CD4-positive, alpha-beta T cell (primary cell): ENCODE measurements around the gene LRP1B. TPM values are rescaled to one million over a fixed set of nuclear protein-coding genes. Genes with fewer than 3 reads are reported as not detected.

Source experiments
- ATAC-seq: fragments of 200-7000 bp; cut with Tn5 transposase; one replicate; pipeline ENCODE4 v1.10.0; 2022; ENCODE audit warnings: mild to moderate bottlenecking; ENCODE audit not compliant: poor library complexity
- CTCF ChIA-PET: fragments of 350-600 bp; sonication (Branson Sonifier 250); formaldehyde crosslinking; loops from one replicate; lab custom pipeline; 2021; ENCODE audit warnings: antibody characterized with exemption, inconsistent platforms; lab: Charles Lee
- POLR2A ChIA-PET: fragments of 350-600 bp; sonication (Branson Sonifier 250); formaldehyde crosslinking; loops from one replicate; lab custom pipeline; 2021; ENCODE audit warnings: antibody characterized with exemption, inconsistent platforms; lab: Charles Lee
- DNase-seq, 14 experiments: peaks; one replicate each; pipeline ENCODE4 v3.0.0-alpha.2; 2013 to 2020; ENCODE audit warnings: mixed read lengths in 2 of 14
- H3K27ac ChIP-seq, 2 donors: one replicate each; pipeline versions ENCODE4 v1.5.1 to v1.7.0; 2013; ENCODE audit warnings: low read length in 2 of 2, low read depth in 1 of 2, mild to moderate bottlenecking in 1 of 2
- H3K27me3 ChIP-seq, 2 experiments: 1 replicate in 1 of 2; 2 replicates in 1 of 2; pipeline versions ENCODE4 v1.6.1 to v1.7.0; 2013; ENCODE audit warnings: low read length in 2 of 2, control low read depth in 1 of 2, mild to moderate bottlenecking in 1 of 2, moderate library complexity in 1 of 2; ENCODE audit not compliant: insufficient read depth in 2 of 2, control insufficient read depth in 1 of 2
- H3K36me3 ChIP-seq: one replicate; pipeline ENCODE4 v1.6.1; 2013; ENCODE audit warnings: low read length, control low read depth; ENCODE audit not compliant: insufficient read depth
- H3K4me1 ChIP-seq: one replicate; pipeline ENCODE4 v1.6.1; 2013; ENCODE audit warnings: low read length, control low read depth; ENCODE audit not compliant: insufficient read depth
- H3K4me3 ChIP-seq: one replicate; pipeline ENCODE4 v1.5.1; 2013; ENCODE audit warnings: mild to moderate bottlenecking, low read length, moderate library complexity
- H3K9me3 ChIP-seq, 2 experiments: 1 replicate in 1 of 2; 2 replicates in 1 of 2; pipeline versions ENCODE4 v1.6.1 to v1.7.0; 2013; ENCODE audit warnings: low read length in 2 of 2, mild to moderate bottlenecking in 2 of 2, control low read depth in 1 of 2, moderate library complexity in 1 of 2; ENCODE audit not compliant: control insufficient read depth in 1 of 2, insufficient read depth in 1 of 2
- H3K27ac Mint-ChIP-seq: one replicate; pipeline ENCODE4 v1.8.0; 2020; ENCODE audit warnings: mixed read lengths
- H3K27me3 Mint-ChIP-seq: one replicate; pipeline ENCODE4 v1.8.0; 2021; ENCODE audit warnings: mixed read lengths
- H3K36me3 Mint-ChIP-seq: one replicate; pipeline ENCODE4 v1.8.0; 2021; ENCODE audit warnings: low read depth, mixed read lengths
- H3K4me1 Mint-ChIP-seq: one replicate; pipeline ENCODE4 v1.8.0; 2021; ENCODE audit warnings: low read depth, mixed read lengths
- H3K4me3 Mint-ChIP-seq: one replicate; pipeline ENCODE4 v1.8.0; 2020; ENCODE audit warnings: mild to moderate bottlenecking, mixed read lengths
- H3K9me3 Mint-ChIP-seq: one replicate; pipeline ENCODE4 v1.8.0; 2020; ENCODE audit warnings: mixed read lengths
- CTCF ChIP-seq: fragments of 200-600 bp; IDR thresholded peaks from one replicate; pipeline ENCODE4 v1.8.0; 2022; ENCODE audit warnings: antibody characterized with exemption, mild to moderate bottlenecking
- intact Hi-C, 2 experiments: fragments of 100-400 bp; cut with DNase I in 1 of 2; cut with micrococcal nuclease in 1 of 2; formaldehyde crosslinking; loops; one replicate each; pipeline versions ENCODE4 v1.15.1 to v1.9.0; 2023 to 2025; cut with DNase I, micrococcal nuclease
- total RNA-seq, 174 experiments: library from RNA in 2 of 174; stranded (reverse) in 2 of 174; gene quantifications; one replicate each; pipeline ENCODE4 v1.2.3 and lab custom pipeline; 2021 to 2026

The LRP1B gene
- total RNA-seq, 2 experiments from 2014 or later = not detected

GRCh38 chr2:140355511-140356090 is 1775.2 kb downstream of the LRP1B start:
- no peak overlapping the region for H3K27ac Mint-ChIP-seq
- H3K4me1 Mint-ChIP-seq = no peaks in the 10 kb centered on the region
- no peak for TF ChIP-seq CTCF
- no peak overlapping the region for H3K4me3 Mint-ChIP-seq
- H3K36me3 Mint-ChIP-seq = no peaks in the 10 kb centered on the region
- Histone ChIP-seq H3K27ac (no peak overlapping the region), H3K36me3 (no peaks in the 10 kb centered on the region), H3K27me3 (no peaks in the 10 kb centered on the region), H3K4me1 (no peaks in the 10 kb centered on the region), H3K9me3 (no peaks in the 10 kb centered on the region), H3K4me3 (no peak overlapping the region)
- ChIA-PET CTCF (no interaction called here), POLR2A (no interaction called here)
- H3K9me3 Mint-ChIP-seq = peaks cover 5% of the 10 kb centered on the region
- no peaks in the 10 kb centered on the region for H3K27me3 Mint-ChIP-seq
- intact Hi-C loops = no loop called here
- ATAC-seq = no peak
- DNase-seq = no peak

GRCh38 chr2:140354544-140354943 is 1776.3 kb downstream of the LRP1B start:
- no peak for TF ChIP-seq CTCF
- no peak overlapping the region for H3K4me3 Mint-ChIP-seq
- intact Hi-C loops = no loop called here

GRCh38 chr2:140353541-140353940 is 1777.3 kb downstream of the LRP1B start:
- H3K4me1 ChIP-seq = no peaks in the 10 kb centered on the region
- H3K36me3 ChIP-seq = no peaks in the 10 kb centered on the region
- Mint-ChIP-seq H3K9me3 (peaks cover 5% of the 10 kb centered on the region), H3K27me3 (no peaks in the 10 kb centered on the region), H3K4me3 (no peak overlapping the region), H3K36me3 (no peaks in the 10 kb centered on the region), H3K4me1 (no peaks in the 10 kb centered on the region), H3K27ac (no peak overlapping the region)
- no peaks in the 10 kb centered on the region for H3K27me3 ChIP-seq
- ATAC-seq (no peak), DNase-seq (no peak)
- ChIA-PET CTCF (no interaction called here), POLR2A (no interaction called here)
- no peak overlapping the region for H3K4me3 ChIP-seq
- H3K27ac ChIP-seq = no peak overlapping the region
- H3K9me3 ChIP-seq = no peaks in the 10 kb centered on the region
- TF ChIP-seq CTCF = no peak
- intact Hi-C loops = no loop called here

More at GRCh38 chr2:140354544-140354943, 1776.3 kb downstream of the LRP1B start:
- no peaks in the 10 kb centered on the region for H3K27me3 Mint-ChIP-seq
- POLR2A ChIA-PET = no interaction called here
- H3K36me3 Mint-ChIP-seq = no peaks in the 10 kb centered on the region
- Histone ChIP-seq H3K4me1 (no peaks in the 10 kb centered on the region), H3K27ac (no peak overlapping the region), H3K4me3 (no peak overlapping the region), H3K36me3 (no peaks in the 10 kb centered on the region), H3K9me3 (no peaks in the 10 kb centered on the region), H3K27me3 (no peaks in the 10 kb centered on the region)
- peaks cover 5% of the 10 kb centered on the region for H3K9me3 Mint-ChIP-seq
- DNase-seq (no peak), ATAC-seq (no peak)
- no peak overlapping the region for H3K27ac Mint-ChIP-seq
- CTCF ChIA-PET = no interaction called here
- no peaks in the 10 kb centered on the region for H3K4me1 Mint-ChIP-seq
